Activated CD4-positive, alpha-beta T cell treated with anti-CD3 and anti-CD28 coated beads, Interleukin-2, amount 50 U/mL, for 16 hours (primary cell): Measurements from ENCODE around the gene NCOA3.
A peak's percentile ranks its signal among the peaks of the same experiment; 100 is the strongest.

ENCODE experiments used
- DNase-seq: peaks from one replicate; pipeline ENCODE4 v3.0.0-alpha.2; 2020

Gene NCOA3

GRCh38 chr20:47668313-47669151 is 166.8 kb downstream of the NCOA3 start:
- DNase-seq = no peak

GRCh38 chr20:47669152-47669425 is 167.4 kb downstream of the NCOA3 start:
- no peak for DNase-seq

- DNase-seq = no peak
Observed at GRCh38 chr20:47669489-47669888, 167.8 kb downstream of the NCOA3 start.

GRCh38 chr20:47669927-47670890 is 168.5 kb downstream of the NCOA3 start:
- DNase-seq = no peak

GRCh38 chr20:47670913-47671312 is 169.2 kb downstream of the NCOA3 start:
- no peak for DNase-seq

- DNase-seq = no peak
Observed at GRCh38 chr20:47672166-47672565, 170.5 kb downstream of the NCOA3 start.

- no peak for DNase-seq
Observed at GRCh38 chr20:47672886-47673670, 171.4 kb downstream of the NCOA3 start.

GRCh38 chr20:47673671-47673955 is 171.9 kb downstream of the NCOA3 start:
- DNase-seq = no peak

- no peak for DNase-seq
Observed at GRCh38 chr20:47674145-47674544, 172.5 kb downstream of the NCOA3 start.

- DNase-seq = no peak
Observed at GRCh38 chr20:47674686-47675085, 173.0 kb downstream of the NCOA3 start.

GRCh38 chr20:47675190-47676142 is 173.8 kb downstream of the NCOA3 start:
- DNase-seq = no peak

- DNase-seq = no peak
Observed at GRCh38 chr20:47676219-47676721, 174.6 kb downstream of the NCOA3 start.

GRCh38 chr20:47676912-47677634 is 175.4 kb downstream of the NCOA3 start:
- no peak for DNase-seq

GRCh38 chr20:47677635-47678453 is 176.2 kb downstream of the NCOA3 start:
- peak; percentile 60 for DNase-seq

GRCh38 chr20:47678536-47678935 is 176.8 kb downstream of the NCOA3 start:
- DNase-seq = no peak

- no peak for DNase-seq
Observed at GRCh38 chr20:47679462-47679861, 177.8 kb downstream of the NCOA3 start.

- no peak for DNase-seq
Observed at GRCh38 chr20:47680804-47681529, 179.3 kb downstream of the NCOA3 start.

- no peak for DNase-seq
Observed at GRCh38 chr20:47682028-47682783, 180.5 kb downstream of the NCOA3 start.

- DNase-seq = no peak
Observed at GRCh38 chr20:47682916-47683315, 181.2 kb downstream of the NCOA3 start.
